Stimulated activated CD4-positive, alpha-beta T cell treated with anti-CD3 and anti-CD28 coated beads, Interleukin-15, amount 100 ng/mL, for 1 hour (primary cell): ENCODE data around the gene NT5C3B.
"Not testable (repeated sequence)": the region's sequence is repeated elsewhere in the genome, so short reads cannot be mapped to it uniquely, and the experiment has no call there.

ENCODE experiments used
- DNase-seq, 2 donors: peaks; one replicate each; pipeline ENCODE4 v3.0.0-alpha.2; 2020; ENCODE audit warnings: low read depth in 1 of 2, low spot score in 1 of 2

NT5C3B gene

GRCh38 chr17:41840781-41841180 is 4.7 kb upstream of the NT5C3B start:
- DNase-seq, result not testable (repeated sequence)

- DNase-seq, result not testable (repeated sequence)
These were observed 3.4 kb upstream of the NT5C3B start for GRCh38 chr17:41839448-41839847.

GRCh38 chr17:41837761-41838538 is 1.9 kb upstream of the NT5C3B start, which contains the start of gene KLHL10:
Gene KLHL10, plus strand, starts transcription at chr17:41837825. Its CDS starts 108 bp downstream, at chr17:41837933.
- no peak for DNase-seq

GRCh38 chr17:41836550-41837196 is 641 bp upstream of the NT5C3B start:
- no peak for DNase-seq

GRCh38 chr17:41835214-41835799 is 725 bp downstream of the NT5C3B start:
- no peak for DNase-seq

GRCh38 chr17:41829961-41830360 is 6.1 kb downstream of the NT5C3B start:
- not testable (repeated sequence) for DNase-seq

- DNase-seq, result no peak
These were observed 10.7 kb downstream of the NT5C3B start for GRCh38 chr17:41825175-41825845.

- DNase-seq, result no peak
These were observed 11.9 kb downstream of the NT5C3B start for GRCh38 chr17:41824086-41824485.

GRCh38 chr17:41823580-41823979 is 12.5 kb downstream of the NT5C3B start:
- no peak for DNase-seq

- no peak for DNase-seq
These were observed 12.9 kb downstream of the NT5C3B start for GRCh38 chr17:41823141-41823524.

GRCh38 chr17:41822216-41823140 is 13.6 kb downstream of the NT5C3B start:
- DNase-seq, result no peak

GRCh38 chr17:41821776-41822175 is 14.3 kb downstream of the NT5C3B start:
- no peak for DNase-seq

- no peak for DNase-seq
These were observed 18.0 kb downstream of the NT5C3B start for GRCh38 chr17:41818024-41818423.

- DNase-seq, result no peak
These were observed 19.3 kb downstream of the NT5C3B start for GRCh38 chr17:41816637-41817320.

GRCh38 chr17:41814195-41814594 is 21.8 kb downstream of the NT5C3B start:
- DNase-seq, result no peak

- DNase-seq, result no peak
These were observed 22.3 kb downstream of the NT5C3B start for GRCh38 chr17:41813699-41814124.

GRCh38 chr17:41813152-41813680 is 22.8 kb downstream of the NT5C3B start:
- no peak for DNase-seq

- peak in 1 of 2 donors; percentile 17 for DNase-seq
These were observed 23.5 kb downstream of the NT5C3B start, which contains the start of gene FKBP10 for GRCh38 chr17:41812381-41813151. Gene FKBP10, plus strand, starts transcription at chr17:41813004. Its CDS starts 31 bp downstream, at chr17:41813035.
